ENCODE measurements around the gene MYL4.

The MYL4 gene

DNA sequence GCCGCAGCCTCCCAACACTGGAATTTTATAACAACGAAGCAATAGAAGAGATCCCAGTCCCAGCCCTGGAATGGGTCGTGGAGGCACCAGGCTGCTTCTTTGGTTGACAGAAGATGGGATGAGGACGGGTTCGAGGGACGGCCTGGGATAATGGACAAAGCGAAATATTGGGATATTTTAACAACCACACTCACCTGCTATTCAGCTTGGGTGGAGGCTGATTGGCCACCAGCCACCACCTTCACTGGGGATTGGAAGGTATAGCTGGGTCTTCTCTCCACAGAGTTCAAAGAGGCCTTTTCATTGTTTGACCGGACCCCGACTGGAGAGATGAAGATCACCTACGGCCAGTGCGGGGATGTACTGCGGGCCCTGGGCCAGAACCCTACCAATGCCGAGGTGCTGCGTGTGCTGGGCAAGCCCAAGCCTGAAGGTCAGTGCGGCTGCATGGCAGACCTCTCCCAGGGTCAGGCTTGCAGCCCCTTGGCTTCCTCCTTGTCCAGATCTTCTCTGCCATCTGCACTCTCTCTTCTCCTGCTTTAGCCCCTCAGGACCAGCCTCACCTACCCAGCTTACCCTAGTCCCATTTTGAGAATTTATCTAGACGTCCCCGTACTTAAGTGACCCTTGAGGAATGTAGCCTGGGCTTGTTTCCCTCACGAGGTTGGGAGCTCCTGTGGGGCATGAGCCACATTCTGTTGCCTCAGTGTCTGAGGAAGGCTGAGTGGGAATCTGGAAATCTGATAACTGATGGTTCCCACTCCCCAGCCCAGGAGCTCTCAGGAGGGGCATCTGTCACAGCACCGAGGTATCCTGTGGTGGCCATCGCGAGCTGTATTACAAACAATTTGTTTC lies 10.7 kb downstream of the MYL4 start:
- H3F3A ChIP-seq (ENCODE audit: insufficient read depth, low read length), result no peaks in the 10 kb centered on the region
- H3K79me2 ChIP-seq (ENCODE audit: insufficient read depth, low read length), result no peaks in the 10 kb centered on the region
- no peak overlapping the region for H3K4me3 ChIP-seq (ENCODE audit: low read depth, low read length, poor library complexity, severe bottlenecking)
- no peak overlapping the region for H2AFZ ChIP-seq (ENCODE audit: low read length)
- peaks cover 5% of the 10 kb centered on the region; the same call in 1 of the 2 replicates for H3K9me3 ChIP-seq (ENCODE audit: low read length)
- TF ChIP-seq, protein P1, sequence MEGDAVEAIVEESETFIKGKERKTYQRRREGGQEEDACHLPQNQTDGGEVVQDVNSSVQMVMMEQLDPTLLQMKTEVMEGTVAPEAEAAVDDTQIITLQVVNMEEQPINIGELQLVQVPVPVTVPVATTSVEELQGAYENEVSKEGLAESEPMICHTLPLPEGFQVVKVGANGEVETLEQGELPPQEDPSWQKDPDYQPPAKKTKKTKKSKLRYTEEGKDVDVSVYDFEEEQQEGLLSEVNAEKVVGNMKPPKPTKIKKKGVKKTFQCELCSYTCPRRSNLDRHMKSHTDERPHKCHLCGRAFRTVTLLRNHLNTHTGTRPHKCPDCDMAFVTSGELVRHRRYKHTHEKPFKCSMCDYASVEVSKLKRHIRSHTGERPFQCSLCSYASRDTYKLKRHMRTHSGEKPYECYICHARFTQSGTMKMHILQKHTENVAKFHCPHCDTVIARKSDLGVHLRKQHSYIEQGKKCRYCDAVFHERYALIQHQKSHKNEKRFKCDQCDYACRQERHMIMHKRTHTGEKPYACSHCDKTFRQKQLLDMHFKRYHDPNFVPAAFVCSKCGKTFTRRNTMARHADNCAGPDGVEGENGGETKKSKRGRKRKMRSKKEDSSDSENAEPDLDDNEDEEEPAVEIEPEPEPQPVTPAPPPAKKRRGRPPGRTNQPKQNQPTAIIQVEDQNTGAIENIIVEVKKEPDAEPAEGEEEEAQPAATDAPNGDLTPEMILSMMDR (IDR thresholded peaks at IDR 0.05; ENCODE audit: low read length), result no peak
- no peak for TF ChIP-seq EZH2 (IDR thresholded peaks at IDR 0.05; ENCODE audit: borderline replicate concordance, low read length)
- H3K4me1 ChIP-seq (ENCODE audit: insufficient read depth, low read length, severe bottlenecking), result peaks cover 23% of the 10 kb centered on the region
- H3K36me3 ChIP-seq (ENCODE audit: insufficient read depth, low read length), result no peaks in the 10 kb centered on the region
- no peaks in the 10 kb centered on the region for H3K9me2 ChIP-seq (ENCODE audit: low read depth, low read length)
- no peak overlapping the region for H3K4me2 ChIP-seq (ENCODE audit: low read length)
- no peaks in the 10 kb centered on the region for H4K20me1 ChIP-seq (ENCODE audit: insufficient read depth, low read length)
- no peaks in the 10 kb centered on the region for H3K27me3 ChIP-seq (ENCODE audit: insufficient read depth, low read length)
- H3K27ac ChIP-seq (ENCODE audit: low read depth, low read length, poor library complexity, severe bottlenecking), result no peak overlapping the region
- H3K9ac ChIP-seq (ENCODE audit: low read length), result no peak overlapping the region

DNA sequence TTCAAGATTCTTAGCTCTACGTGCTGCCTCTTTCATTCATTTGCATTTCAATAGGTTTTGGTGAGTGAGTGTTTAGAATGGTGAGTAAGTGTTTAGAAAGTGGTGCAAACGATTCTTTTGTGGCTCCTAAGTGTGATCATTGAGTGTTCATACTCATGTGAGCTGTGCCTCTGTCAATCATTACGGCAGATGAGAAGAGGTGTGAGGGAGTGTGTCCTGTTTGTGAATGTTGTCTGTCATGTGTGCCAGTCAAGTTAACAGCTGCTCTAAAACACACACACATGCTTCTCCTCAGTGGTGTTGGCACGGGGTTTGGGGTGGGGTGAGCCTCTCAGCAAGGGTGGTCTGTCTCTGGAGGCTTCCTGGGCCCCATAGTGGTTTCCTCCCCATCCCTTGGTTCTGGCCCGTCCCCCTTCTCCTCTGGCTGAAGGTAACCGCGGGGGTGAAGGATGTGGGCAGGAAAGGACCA lies 11.4 kb downstream of the MYL4 start:
- no peaks in the 10 kb centered on the region for H3K79me2 ChIP-seq (ENCODE audit: insufficient read depth, low read length)
- no peaks in the 10 kb centered on the region for H3K36me3 ChIP-seq (ENCODE audit: insufficient read depth, low read length)
- no peaks in the 10 kb centered on the region for H3K9me2 ChIP-seq (ENCODE audit: low read depth, low read length)
- peaks cover 23% of the 10 kb centered on the region for H3K4me1 ChIP-seq (ENCODE audit: insufficient read depth, low read length, severe bottlenecking)
- H3K27me3 ChIP-seq (ENCODE audit: insufficient read depth, low read length), result no peaks in the 10 kb centered on the region
- no peaks in the 10 kb centered on the region for H4K20me1 ChIP-seq (ENCODE audit: insufficient read depth, low read length)
- H3K4me3 ChIP-seq (ENCODE audit: low read depth, low read length, poor library complexity, severe bottlenecking), result no peak overlapping the region
- H3K27ac ChIP-seq (ENCODE audit: low read depth, low read length, poor library complexity, severe bottlenecking), result no peak overlapping the region
- peaks cover 5% of the 10 kb centered on the region; the same call in 1 of the 2 replicates for H3K9me3 ChIP-seq (ENCODE audit: low read length)
- no peak overlapping the region for H3K9ac ChIP-seq (ENCODE audit: low read length)
- no peak overlapping the region for H2AFZ ChIP-seq (ENCODE audit: low read length)
- no peak overlapping the region; the same call in 1 of the 2 replicates for H3K4me2 ChIP-seq (ENCODE audit: low read length)
- TF ChIP-seq EZH2 (IDR thresholded peaks at IDR 0.05; ENCODE audit: borderline replicate concordance, low read length), result no peak
- TF ChIP-seq, protein P1 (IDR thresholded peaks at IDR 0.05; ENCODE audit: low read length), result no peak
- no peaks in the 10 kb centered on the region for H3F3A ChIP-seq (ENCODE audit: insufficient read depth, low read length)

DNA sequence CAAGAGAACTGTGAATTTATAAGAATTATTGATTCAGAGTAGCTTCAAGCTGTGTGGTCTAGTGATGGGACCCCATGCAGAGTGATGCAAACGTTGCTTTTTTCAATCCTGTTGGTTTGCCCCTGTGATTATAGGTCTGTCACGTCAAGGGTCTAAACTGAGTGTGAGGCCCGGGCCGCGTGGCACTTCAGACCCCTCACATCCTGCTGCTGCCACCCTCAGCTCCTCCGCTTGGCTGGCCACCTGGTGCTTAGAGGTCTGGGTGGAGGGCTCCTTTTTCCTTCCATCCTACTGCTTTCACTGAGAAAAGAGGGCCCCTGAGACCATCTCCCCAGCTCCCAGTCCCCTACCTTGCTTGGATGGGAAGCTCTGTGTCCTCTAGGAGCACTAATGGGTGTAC lies 12.0 kb downstream of the MYL4 start:
- no peaks in the 10 kb centered on the region for H3K9me2 ChIP-seq (ENCODE audit: low read depth, low read length)
- H3K4me3 ChIP-seq (ENCODE audit: low read depth, low read length, poor library complexity, severe bottlenecking), result no peak overlapping the region
- no peak overlapping the region; the same call in 1 of the 2 replicates for H3K4me2 ChIP-seq (ENCODE audit: low read length)
- H3K9me3 ChIP-seq (ENCODE audit: low read length), result peaks cover 5% of the 10 kb centered on the region; the same call in 1 of the 2 replicates
- no peak for TF ChIP-seq EZH2 (IDR thresholded peaks at IDR 0.05; ENCODE audit: borderline replicate concordance, low read length)
- TF ChIP-seq, protein P1 (IDR thresholded peaks at IDR 0.05; ENCODE audit: low read length), result no peak
- no peaks in the 10 kb centered on the region for H3K27me3 ChIP-seq (ENCODE audit: insufficient read depth, low read length)
- H4K20me1 ChIP-seq (ENCODE audit: insufficient read depth, low read length), result no peaks in the 10 kb centered on the region
- peaks cover 23% of the 10 kb centered on the region for H3K4me1 ChIP-seq (ENCODE audit: insufficient read depth, low read length, severe bottlenecking)
- H3K79me2 ChIP-seq (ENCODE audit: insufficient read depth, low read length), result no peaks in the 10 kb centered on the region
- no peak overlapping the region for H2AFZ ChIP-seq (ENCODE audit: low read length)
- no peaks in the 10 kb centered on the region for H3K36me3 ChIP-seq (ENCODE audit: insufficient read depth, low read length)
- no peak overlapping the region for H3K9ac ChIP-seq (ENCODE audit: low read length)
- no peak overlapping the region for H3K27ac ChIP-seq (ENCODE audit: low read depth, low read length, poor library complexity, severe bottlenecking)
- H3F3A ChIP-seq (ENCODE audit: insufficient read depth, low read length), result no peaks in the 10 kb centered on the region
